Suprapubic skin (tissue), 4 donors: ENCODE results near the gene HOXB2. TPM values are rescaled to one million over a fixed set of nuclear protein-coding genes. Genes with fewer than 3 reads are reported as not detected.

Source experiments
- DNase-seq, 2 donors: peaks; one replicate each; pipeline ENCODE4 v3.0.0-alpha.2; 2019; ENCODE audit warnings: low spot score in 2 of 2
- H3K27ac ChIP-seq: fragments of 200-600 bp; sonication (generic); one replicate; pipeline ENCODE4 v1.5.1; 2019
- H3K27me3 ChIP-seq: fragments of 200-600 bp; sonication (generic); one replicate; pipeline ENCODE4 v1.5.1; 2019
- H3K36me3 ChIP-seq: fragments of 200-600 bp; sonication (generic); one replicate; pipeline ENCODE4 v1.5.1; 2019
- H3K4me1 ChIP-seq: fragments of 200-600 bp; sonication (generic); one replicate; pipeline ENCODE4 v1.5.1; 2019
- H3K4me3 ChIP-seq: fragments of 200-600 bp; sonication (generic); one replicate; pipeline ENCODE4 v1.5.1; 2019; ENCODE audit warnings: mild to moderate bottlenecking
- H3K9me3 ChIP-seq: fragments of 200-600 bp; sonication (generic); one replicate; pipeline ENCODE4 v1.5.1; 2019
- CTCF ChIP-seq, 2 donors: fragments of 200-600 bp in 1 of 2; fragments of 450-650 bp in 1 of 2; sonication (generic) in 1 of 2; IDR thresholded peaks; one replicate each; pipeline ENCODE4 v1.5.1; 2016 to 2019; ENCODE audit warnings: antibody characterized with exemption in 2 of 2, mild to moderate bottlenecking in 1 of 2, moderate library complexity in 1 of 2
- EP300 ChIP-seq: sonication (generic); formaldehyde crosslinking; IDR thresholded peaks from one replicate; pipeline ENCODE4 v1.6.1; 2017; ENCODE audit warnings: antibody characterized with exemption
- POLR2A ChIP-seq, 2 donors: fragments of 450-650 bp; IDR thresholded peaks; one replicate each; pipeline ENCODE4 v1.6.1; 2017; ENCODE audit warnings: antibody characterized with exemption in 2 of 2, mild to moderate bottlenecking in 2 of 2, moderate library complexity in 2 of 2
- POLR2AphosphoS5 ChIP-seq, 3 donors: sonication (generic); formaldehyde crosslinking; IDR thresholded peaks; one replicate each; pipeline ENCODE4 v1.6.1; 2017; ENCODE audit warnings: antibody characterized with exemption in 3 of 3
- WGBS: methylation state at CpG from one replicate; pipeline ENCODE4 v1.1.5; 2018; 5-methylcytosine and 5-hydroxymethylcytosine counted together
- total RNA-seq, 4 donors: library from RNA; depleted of rRNA; stranded (reverse); fragments of >200 nt; gene quantifications; one replicate each; pipeline ENCODE4 v1.1.0, GENCODE V29; 2016

The HOXB2 gene
- total RNA-seq, 4 donors from 2014 or later: 8.4 to 13.6 (median 9.9) TPM

GRCh38 chr17:48588528-48588927 lies 43.6 kb upstream of the HOXB2 start:
- DNase-seq: no peak
- H3K36me3 ChIP-seq: no peaks in the 10 kb centered on the region
- no peak overlapping the region for H3K4me3 ChIP-seq
- H3K27ac ChIP-seq: no peak overlapping the region
- no peak for TF ChIP-seq POLR2A (IDR thresholded peaks at IDR 0.05)
- no peak for TF ChIP-seq POLR2AphosphoS5 (IDR thresholded peaks at IDR 0.05)
- TF ChIP-seq EP300: no peak
- no peak for TF ChIP-seq CTCF (IDR thresholded peaks at IDR 0.05)
- 50% methylated on average over 2 of the region's 2 CpGs for WGBS
- peaks cover 52% of the 10 kb centered on the region for H3K4me1 ChIP-seq
- H3K27me3 ChIP-seq: peaks cover 5% of the 10 kb centered on the region
- no peaks in the 10 kb centered on the region for H3K9me3 ChIP-seq

GRCh38 chr17:48588074-48588415 lies 43.1 kb upstream of the HOXB2 start:
- TF ChIP-seq CTCF (IDR thresholded peaks at IDR 0.05) (no peak), EP300 (no peak), POLR2A (IDR thresholded peaks at IDR 0.05) (no peak), POLR2AphosphoS5 (IDR thresholded peaks at IDR 0.05) (no peak)
- Histone ChIP-seq H3K9me3 (no peaks in the 10 kb centered on the region), H3K27me3 (peaks cover 5% of the 10 kb centered on the region), H3K4me3 (no peak overlapping the region), H3K36me3 (no peaks in the 10 kb centered on the region), H3K4me1 (peaks cover 48% of the 10 kb centered on the region), H3K27ac (peak overlapping the region; percentile 10)
- WGBS: 72% methylated on average over 2 of the region's 2 CpGs
- no peak for DNase-seq

- H3K27ac ChIP-seq: peak overlapping the region; percentile 77
- H3K4me1 ChIP-seq: peaks cover 52% of the 10 kb centered on the region
- no peak overlapping the region for H3K4me3 ChIP-seq
Measured at GRCh38 chr17:48587276-48588073, 42.6 kb upstream of the HOXB2 start.

GRCh38 chr17:48586355-48587258 lies 41.7 kb upstream of the HOXB2 start:
- Histone ChIP-seq H3K27me3 (peaks cover 2% of the 10 kb centered on the region), H3K9me3 (no peaks in the 10 kb centered on the region), H3K4me1 (peaks cover 53% of the 10 kb centered on the region), H3K4me3 (peak overlapping the region; percentile 66), H3K27ac (peak overlapping the region; percentile 77), H3K36me3 (no peaks in the 10 kb centered on the region)
- no peak for DNase-seq
- TF ChIP-seq POLR2AphosphoS5 (IDR thresholded peaks at IDR 0.05): no peak
- 35% methylated on average over 32 of the region's 34 CpGs for WGBS

More at GRCh38 chr17:48587276-48588073, 42.6 kb upstream of the HOXB2 start:
- Histone ChIP-seq H3K27me3 (peaks cover 4% of the 10 kb centered on the region), H3K9me3 (no peaks in the 10 kb centered on the region), H3K36me3 (no peaks in the 10 kb centered on the region)
- TF ChIP-seq POLR2A (IDR thresholded peaks at IDR 0.05): no peak
- TF ChIP-seq POLR2AphosphoS5 (IDR thresholded peaks at IDR 0.05): no peak
- no peak for TF ChIP-seq CTCF (IDR thresholded peaks at IDR 0.05)
- TF ChIP-seq EP300: no peak
- 70% methylated on average over 5 of the region's 5 CpGs for WGBS
- no peak for DNase-seq

DNA sequence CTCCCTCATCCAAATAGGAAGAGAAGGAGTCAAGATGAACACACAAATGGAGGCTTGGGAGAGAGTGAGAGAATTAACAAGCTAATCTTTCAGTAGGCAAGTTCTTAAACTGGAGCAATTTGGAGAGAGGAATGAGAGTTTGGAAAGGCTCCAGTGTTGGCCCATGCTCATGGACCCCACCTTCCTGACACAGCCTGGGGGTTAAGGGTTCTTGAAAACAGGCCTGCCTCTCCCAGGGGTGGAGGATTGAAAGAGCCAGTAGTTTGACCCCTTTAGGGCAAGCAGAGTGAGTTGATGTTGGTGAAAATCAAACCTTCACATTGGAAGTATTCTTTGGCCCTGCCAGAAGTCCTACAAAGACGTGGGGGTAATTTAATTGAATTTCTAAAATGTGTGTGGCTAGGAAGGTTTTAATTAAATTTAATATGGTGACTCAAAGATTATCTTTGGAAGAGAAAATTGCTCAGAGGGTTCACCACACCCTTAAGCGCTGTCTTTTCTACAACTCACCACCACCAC lies 39.4 kb upstream of the HOXB2 start:
- peak overlapping the region; percentile 77 for H3K27ac ChIP-seq
- peaks cover 6% of the 10 kb centered on the region for H3K27me3 ChIP-seq
- DNase-seq: no peak
- H3K4me1 ChIP-seq: peaks cover 70% of the 10 kb centered on the region
- no peaks in the 10 kb centered on the region for H3K36me3 ChIP-seq
- TF ChIP-seq POLR2AphosphoS5 (IDR thresholded peaks at IDR 0.05) (no peak), CTCF (IDR thresholded peaks at IDR 0.05) (no peak), POLR2A (IDR thresholded peaks at IDR 0.05) (no peak), EP300 (no peak)
- peak overlapping the region; percentile 66 for H3K4me3 ChIP-seq
- WGBS: 27% methylated on average over 2 of the region's 2 CpGs
- H3K9me3 ChIP-seq: no peaks in the 10 kb centered on the region
